Liver (tissue), 9 donors: ENCODE measurements around the gene GRK3. TPM values are rescaled to one million over a fixed set of nuclear protein-coding genes. Genes with fewer than 3 reads are reported as not detected.

Experiments used
- DNase-seq: peaks from one replicate; pipeline ENCODE4 v3.0.0-alpha.2; 2017; ENCODE audit warnings: low spot score
- H3K27ac ChIP-seq, 2 donors: one replicate each; pipeline ENCODE4 v1.7.0; 2013; ENCODE audit warnings: inconsistent platforms in 2 of 2, low read length in 2 of 2, control low read depth in 1 of 2, low read depth in 1 of 2, mild to moderate bottlenecking in 1 of 2
- H3K27me3 ChIP-seq, 4 donors: one replicate each; pipeline versions ENCODE4 v1.6.1 to v1.7.0; 2013; ENCODE audit warnings: low read length in 3 of 4, inconsistent platforms in 1 of 4, mild to moderate bottlenecking in 1 of 4, moderate library complexity in 1 of 4; ENCODE audit not compliant: control insufficient read depth in 4 of 4, insufficient read depth in 4 of 4
- H3K36me3 ChIP-seq, 4 donors: one replicate each; pipeline versions ENCODE4 v1.6.1 to v1.7.0; 2013; ENCODE audit warnings: low read length in 3 of 4, mild to moderate bottlenecking in 3 of 4, low read depth in 1 of 4, moderate library complexity in 1 of 4; ENCODE audit not compliant: control insufficient read depth in 4 of 4, insufficient read depth in 3 of 4
- H3K4me1 ChIP-seq, 4 donors: one replicate each; pipeline versions ENCODE4 v1.6.1 to v1.7.0; 2013; ENCODE audit warnings: low read length in 3 of 4, mild to moderate bottlenecking in 3 of 4, moderate library complexity in 1 of 4; ENCODE audit not compliant: control insufficient read depth in 4 of 4, insufficient read depth in 4 of 4
- H3K4me3 ChIP-seq, 3 donors: one replicate each; pipeline versions ENCODE4 v1.6.1 to v1.7.0; 2013; ENCODE audit warnings: low read length in 3 of 3, control low read depth in 1 of 3, low read depth in 1 of 3, mild to moderate bottlenecking in 1 of 3
- H3K9ac ChIP-seq, 2 donors: one replicate each; pipeline ENCODE4 v1.7.0; 2013; ENCODE audit warnings: low read length in 2 of 2, mild to moderate bottlenecking in 2 of 2, moderate library complexity in 2 of 2, control low read depth in 1 of 2, low read depth in 1 of 2
- H3K9me3 ChIP-seq, 4 donors: one replicate each; pipeline versions ENCODE4 v1.6.1 to v1.7.0; 2013; ENCODE audit warnings: low read length in 3 of 4; ENCODE audit not compliant: control insufficient read depth in 4 of 4
- EGR1 ChIP-seq, 2 donors: IDR thresholded peaks; 2 replicates each; pipeline ENCODE4 v1.6.1; 2016 to 2018; ENCODE audit warnings: antibody characterized with exemption in 2 of 2, low read depth in 2 of 2
- FOXA1 ChIP-seq: IDR thresholded peaks from 2 replicates; pipeline ENCODE4 v1.6.1; 2016; ENCODE audit warnings: antibody characterized with exemption
- FOXA2 ChIP-seq: IDR thresholded peaks from 2 replicates; pipeline ENCODE4 v1.6.1; 2016; ENCODE audit warnings: antibody characterized with exemption
- GABPA ChIP-seq, 2 donors: IDR thresholded peaks in 1 of 2; conservative IDR thresholded peaks in 1 of 2; 2 replicates each; pipeline ENCODE4 v1.6.1; 2016; ENCODE audit warnings: antibody characterized with exemption in 2 of 2, mild to moderate bottlenecking in 1 of 2, moderate library complexity in 1 of 2
- HNF4A ChIP-seq, 2 donors: conservative IDR thresholded peaks; 2 replicates each; pipeline ENCODE4 v1.6.1; 2016; ENCODE audit warnings: antibody characterized with exemption in 2 of 2, mild to moderate bottlenecking in 2 of 2
- HNF4G ChIP-seq: IDR thresholded peaks from 2 replicates; pipeline ENCODE4 v1.6.1; 2016; ENCODE audit warnings: antibody characterized with exemption
- JUND ChIP-seq, 2 donors: IDR thresholded peaks; 2 replicates each; pipeline ENCODE4 v1.6.1; 2016; ENCODE audit warnings: antibody characterized with exemption in 2 of 2
- MAX ChIP-seq: IDR thresholded peaks from 2 replicates; pipeline ENCODE4 v1.6.1; 2016; ENCODE audit warnings: antibody characterized with exemption
- NR2F2 ChIP-seq: IDR thresholded peaks from 2 replicates; pipeline ENCODE4 v1.6.1; 2016; ENCODE audit warnings: antibody characterized with exemption
- RAD21 ChIP-seq, 2 donors: IDR thresholded peaks; 2 replicates each; pipeline ENCODE4 v1.6.1; 2016; ENCODE audit warnings: antibody characterized with exemption in 2 of 2, mild to moderate bottlenecking in 2 of 2
- REST ChIP-seq: IDR thresholded peaks from 2 replicates; pipeline ENCODE4 v1.6.1; 2016; ENCODE audit warnings: antibody characterized with exemption, mild to moderate bottlenecking
- RXRA ChIP-seq, 2 donors: IDR thresholded peaks; 2 replicates each; pipeline ENCODE4 v1.6.1; 2017 to 2018; ENCODE audit warnings: antibody characterized with exemption in 2 of 2, mild to moderate bottlenecking in 1 of 2
- SP1 ChIP-seq: IDR thresholded peaks from 2 replicates; pipeline ENCODE4 v1.6.1; 2018; ENCODE audit warnings: antibody characterized with exemption, mild to moderate bottlenecking
- TAF1 ChIP-seq: conservative IDR thresholded peaks from 2 replicates; pipeline ENCODE4 v1.6.1; 2016; ENCODE audit warnings: antibody characterized with exemption, mild to moderate bottlenecking
- YY1 ChIP-seq: IDR thresholded peaks from 2 replicates; pipeline ENCODE4 v1.6.1; 2016; ENCODE audit warnings: antibody characterized with exemption, mild to moderate bottlenecking
- WGBS: extraction: QIAGEN DNeasy Blood & Tissue Kit; methylation state at CpG from one replicate; pipeline ENCODE4 v1.1.7; 2013; 5-methylcytosine and 5-hydroxymethylcytosine counted together
- polyA plus RNA-seq, 2 donors: library from polyadenylated mRNA; stranded (reverse) in 1 of 2; unstranded in 1 of 2; fragments of 200-250 nt in 1 of 2; fragments of >200 nt in 1 of 2; fragmentation: Nextera tagmentation in 1 of 2; extraction: Ambion mirVana in 1 of 2; gene quantifications; one replicate each; pipeline versions ENCODE4 v1.2.1 to v1.2.3, GENCODE V29; 2013 to 2015
- total RNA-seq, 2 donors: library from RNA; depleted of rRNA; stranded (reverse); fragments of >200 nt; gene quantifications; one replicate each; pipeline ENCODE4 v1.2.3, GENCODE V29; 2014
- TF ChIP-seq, protein P1 (sequence below): fragments of 150-350 bp; IDR thresholded peaks from 2 replicates; pipeline ENCODE4 v1.5.1; 2017; ENCODE audit warnings: improper control_type of control experiment, low read depth, low read length; ENCODE audit not compliant: missing input control
- TF ChIP-seq, protein P2 (sequence below): IDR thresholded peaks from 2 replicates; pipeline ENCODE4 v1.6.1; 2016; ENCODE audit warnings: antibody characterized with exemption
- TF ChIP-seq, protein P3 (sequence below): IDR thresholded peaks from 2 replicates; pipeline ENCODE4 v1.6.1; 2016; ENCODE audit warnings: antibody characterized with exemption
- donor health status: healthy.
- donor health status: healthy.
- donor health status: healthy.
- donor health status: healthy.
- donor health status: healthy.

The GRK3 gene
- total and polyA plus RNA-seq, 4 donors: 0.79 to 6.5 (median 2.4) TPM

- DNase-seq: no peak
- H3K36me3 ChIP-seq: no peaks in the 10 kb centered on the region
- H3K9me3 ChIP-seq: peaks cover 0 to 2% (median 0%) of the 10 kb centered on the region in 4 donors
- H3K27ac ChIP-seq: no peak overlapping the region
- TF ChIP-seq RAD21 (IDR thresholded peaks at IDR 0.05) (no peak), HNF4A (conservative IDR thresholded peaks at IDR 0.05) (no peak), YY1 (no peak), JUND (IDR thresholded peaks at IDR 0.05) (no peak), REST (no peak), NR2F2 (no peak), FOXA1 (no peak), FOXA2 (no peak), MAX (no peak), HNF4G (no peak), EGR1 (IDR thresholded peaks at IDR 0.05; ENCODE audit: low read depth in 2 of 2) (no peak), GABPA (IDR thresholded peaks at IDR 0.05 in 1 of 2, conservative IDR thresholded peaks at IDR 0.05 in 1 of 2) (no peak), SP1 (no peak), TAF1 (no peak), RXRA (IDR thresholded peaks at IDR 0.05) (no peak)
- TF ChIP-seq, protein P1, sequence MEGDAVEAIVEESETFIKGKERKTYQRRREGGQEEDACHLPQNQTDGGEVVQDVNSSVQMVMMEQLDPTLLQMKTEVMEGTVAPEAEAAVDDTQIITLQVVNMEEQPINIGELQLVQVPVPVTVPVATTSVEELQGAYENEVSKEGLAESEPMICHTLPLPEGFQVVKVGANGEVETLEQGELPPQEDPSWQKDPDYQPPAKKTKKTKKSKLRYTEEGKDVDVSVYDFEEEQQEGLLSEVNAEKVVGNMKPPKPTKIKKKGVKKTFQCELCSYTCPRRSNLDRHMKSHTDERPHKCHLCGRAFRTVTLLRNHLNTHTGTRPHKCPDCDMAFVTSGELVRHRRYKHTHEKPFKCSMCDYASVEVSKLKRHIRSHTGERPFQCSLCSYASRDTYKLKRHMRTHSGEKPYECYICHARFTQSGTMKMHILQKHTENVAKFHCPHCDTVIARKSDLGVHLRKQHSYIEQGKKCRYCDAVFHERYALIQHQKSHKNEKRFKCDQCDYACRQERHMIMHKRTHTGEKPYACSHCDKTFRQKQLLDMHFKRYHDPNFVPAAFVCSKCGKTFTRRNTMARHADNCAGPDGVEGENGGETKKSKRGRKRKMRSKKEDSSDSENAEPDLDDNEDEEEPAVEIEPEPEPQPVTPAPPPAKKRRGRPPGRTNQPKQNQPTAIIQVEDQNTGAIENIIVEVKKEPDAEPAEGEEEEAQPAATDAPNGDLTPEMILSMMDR: no peak
- TF ChIP-seq, protein P2, sequence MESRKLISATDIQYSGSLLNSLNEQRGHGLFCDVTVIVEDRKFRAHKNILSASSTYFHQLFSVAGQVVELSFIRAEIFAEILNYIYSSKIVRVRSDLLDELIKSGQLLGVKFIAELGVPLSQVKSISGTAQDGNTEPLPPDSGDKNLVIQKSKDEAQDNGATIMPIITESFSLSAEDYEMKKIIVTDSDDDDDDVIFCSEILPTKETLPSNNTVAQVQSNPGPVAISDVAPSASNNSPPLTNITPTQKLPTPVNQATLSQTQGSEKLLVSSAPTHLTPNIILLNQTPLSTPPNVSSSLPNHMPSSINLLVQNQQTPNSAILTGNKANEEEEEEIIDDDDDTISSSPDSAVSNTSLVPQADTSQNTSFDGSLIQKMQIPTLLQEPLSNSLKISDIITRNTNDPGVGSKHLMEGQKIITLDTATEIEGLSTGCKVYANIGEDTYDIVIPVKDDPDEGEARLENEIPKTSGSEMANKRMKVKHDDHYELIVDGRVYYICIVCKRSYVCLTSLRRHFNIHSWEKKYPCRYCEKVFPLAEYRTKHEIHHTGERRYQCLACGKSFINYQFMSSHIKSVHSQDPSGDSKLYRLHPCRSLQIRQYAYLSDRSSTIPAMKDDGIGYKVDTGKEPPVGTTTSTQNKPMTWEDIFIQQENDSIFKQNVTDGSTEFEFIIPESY: no peak
- TF ChIP-seq, protein P3, sequence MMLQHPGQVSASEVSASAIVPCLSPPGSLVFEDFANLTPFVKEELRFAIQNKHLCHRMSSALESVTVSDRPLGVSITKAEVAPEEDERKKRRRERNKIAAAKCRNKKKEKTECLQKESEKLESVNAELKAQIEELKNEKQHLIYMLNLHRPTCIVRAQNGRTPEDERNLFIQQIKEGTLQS: no peak
- WGBS: 71% methylated on average over 4 of the region's 4 CpGs
- H3K4me3 ChIP-seq: no peak overlapping the region
- no peak overlapping the region for H3K9ac ChIP-seq
- no peaks in the 10 kb centered on the region for H3K4me1 ChIP-seq
- H3K27me3 ChIP-seq: no peaks in the 10 kb centered on the region
Observed at GRCh38 chr22:25536589-25536988, 27.9 kb upstream of the GRK3 start.
